H9 (cell line): ENCODE measurements around the gene ATP11B. TPM values are rescaled to one million over a fixed set of nuclear protein-coding genes. Genes with fewer than 3 reads are reported as not detected.

ENCODE experiments used
- DNase-seq: peaks from one replicate; pipeline ENCODE4 v3.0.0-alpha.2; 2017
- H2AFZ ChIP-seq: one replicate; pipeline ENCODE4 v1.6.1; 2013; ENCODE audit warnings: mild to moderate bottlenecking, low read length, control low read depth, moderate library complexity
- H2AK5ac ChIP-seq: 2 replicates; pipeline ENCODE4 v1.6.1; 2013; ENCODE audit warnings: low read length, control low read depth, mixed read lengths; ENCODE audit not compliant: insufficient read length
- H2BK120ac ChIP-seq: one replicate; pipeline ENCODE4 v1.6.1; 2013; ENCODE audit warnings: low read depth, mild to moderate bottlenecking, low read length, control low read depth, inconsistent platforms; ENCODE audit not compliant: poor library complexity, severe bottlenecking
- H2BK12ac ChIP-seq: 2 replicates; pipeline ENCODE4 v1.6.1; 2013; ENCODE audit warnings: low read length, control low read depth, mixed read lengths, low read depth; ENCODE audit not compliant: insufficient read length
- H2BK15ac ChIP-seq: 2 replicates; pipeline ENCODE4 v1.6.1; 2013; ENCODE audit warnings: low read depth, low read length, control low read depth
- H2BK20ac ChIP-seq: one replicate; pipeline ENCODE4 v1.6.1; 2013; ENCODE audit warnings: low read depth, mild to moderate bottlenecking, low read length, control low read depth, inconsistent platforms; ENCODE audit not compliant: poor library complexity, severe bottlenecking
- H2BK5ac ChIP-seq: 2 replicates; pipeline ENCODE4 v1.6.1; 2013; ENCODE audit warnings: low read length, control low read depth, mixed read lengths; ENCODE audit not compliant: insufficient read length
- H3K14ac ChIP-seq: 2 replicates; pipeline ENCODE4 v1.6.1; 2013; ENCODE audit warnings: low read length, control low read depth; ENCODE audit not compliant: insufficient read depth
- H3K18ac ChIP-seq: 2 replicates; pipeline ENCODE4 v1.6.1; 2013; ENCODE audit warnings: low read depth, mild to moderate bottlenecking, mixed read lengths, low read length, control low read depth; ENCODE audit not compliant: insufficient read length
- H3K23ac ChIP-seq: 2 replicates; pipeline ENCODE4 v1.6.1; 2013; ENCODE audit warnings: low read length, control low read depth, mixed read lengths, low read depth; ENCODE audit not compliant: insufficient read length
- H3K23me2 ChIP-seq: 2 replicates; pipeline ENCODE4 v1.6.1; 2013; ENCODE audit warnings: low read depth, mild to moderate bottlenecking, mixed read lengths, low read length, control low read depth; ENCODE audit not compliant: insufficient read length, poor library complexity, severe bottlenecking
- H3K27ac ChIP-seq: 2 replicates; pipeline ENCODE4 v1.5.1; 2013; ENCODE audit warnings: low read length, control low read depth, mixed read lengths, low read depth; ENCODE audit not compliant: insufficient read length
- H3K27me3 ChIP-seq: 2 replicates; pipeline ENCODE4 v1.6.1; 2013; ENCODE audit warnings: low read length, control low read depth, inconsistent platforms; ENCODE audit not compliant: insufficient read depth
- H3K4ac ChIP-seq: 2 replicates; pipeline ENCODE4 v1.6.1; 2013; ENCODE audit warnings: low read depth, mild to moderate bottlenecking, control low read depth, inconsistent platforms, low read length, moderate library complexity
- H3K4me1 ChIP-seq: 2 replicates; pipeline ENCODE4 v1.6.1; 2013; ENCODE audit warnings: low read length, control low read depth, inconsistent platforms; ENCODE audit not compliant: insufficient read depth
- H3K4me2 ChIP-seq: 2 replicates; pipeline ENCODE4 v1.6.1; 2013; ENCODE audit warnings: low read length, control low read depth, mixed read lengths; ENCODE audit not compliant: insufficient read length, insufficient read depth
- H3K56ac ChIP-seq: 2 replicates; pipeline ENCODE4 v1.6.1; 2013; ENCODE audit warnings: low read depth, mild to moderate bottlenecking, mixed read lengths, low read length, control low read depth; ENCODE audit not compliant: insufficient read length
- H3K79me1 ChIP-seq: 2 replicates; pipeline ENCODE4 v1.6.1; 2013; ENCODE audit warnings: low read depth, mild to moderate bottlenecking, moderate library complexity, low read length, control low read depth, inconsistent platforms; ENCODE audit not compliant: insufficient read depth, poor library complexity, severe bottlenecking
- H3K79me2 ChIP-seq: 2 replicates; pipeline ENCODE4 v1.6.1; 2013; ENCODE audit warnings: low read length, control low read depth, inconsistent platforms; ENCODE audit not compliant: insufficient read depth
- H3K9ac ChIP-seq: 2 replicates; pipeline ENCODE4 v1.6.1; 2013; ENCODE audit warnings: low read length, control low read depth, mixed read lengths; ENCODE audit not compliant: insufficient read length; ENCODE audit errors: extremely low read depth
- H3K9me3 ChIP-seq: one replicate; pipeline ENCODE4 v1.6.1; 2013; ENCODE audit warnings: low read depth, low read length, inconsistent platforms; ENCODE audit not compliant: control insufficient read depth
- H3T11ph ChIP-seq: one replicate; pipeline ENCODE4 v1.6.1; 2013; ENCODE audit warnings: mild to moderate bottlenecking, low read length, control low read depth, inconsistent platforms
- H4K20me1 ChIP-seq: one replicate; pipeline ENCODE4 v1.6.1; 2013; ENCODE audit not compliant: control insufficient read depth, insufficient read length, insufficient read depth
- H4K5ac ChIP-seq: 2 replicates; pipeline ENCODE4 v1.6.1; 2013; ENCODE audit warnings: low read depth, mild to moderate bottlenecking, mixed read lengths, low read length, control low read depth; ENCODE audit not compliant: insufficient read length
- H4K8ac ChIP-seq: replicated peaks from 2 replicates; pipeline ENCODE4 v1.6.1; 2013; ENCODE audit warnings: low read length, control low read depth, mixed read lengths, low read depth; ENCODE audit not compliant: insufficient read length
- H4K91ac ChIP-seq: 2 replicates; pipeline ENCODE4 v1.6.1; 2013; ENCODE audit warnings: low read depth, mild to moderate bottlenecking, moderate library complexity, mixed read lengths, low read length, control low read depth; ENCODE audit not compliant: insufficient read length
- H3K27ac Mint-ChIP-seq, 3 experiments: 2 replicates in 2 of 3; 3 replicates in 1 of 3; pipeline ENCODE4 v1.8.0; 2020 to 2021; ENCODE audit warnings: mixed read lengths in 3 of 3, mild to moderate bottlenecking in 1 of 3, moderate library complexity in 1 of 3
- H3K27me3 Mint-ChIP-seq: 2 replicates; pipeline ENCODE4 v1.8.0; 2021; ENCODE audit warnings: low read depth, mild to moderate bottlenecking, moderate library complexity, mixed read lengths
- H3K36me3 Mint-ChIP-seq, 3 experiments: 2 replicates in 2 of 3; 3 replicates in 1 of 3; pipeline ENCODE4 v1.8.0; 2020 to 2021; ENCODE audit warnings: low read depth in 3 of 3, mixed read lengths in 3 of 3; ENCODE audit not compliant: insufficient read depth in 1 of 3
- H3K4me1 Mint-ChIP-seq, 2 experiments: 2 replicates each; pipeline ENCODE4 v1.8.0; 2020; ENCODE audit warnings: mixed read lengths in 2 of 2
- H3K4me3 Mint-ChIP-seq, 2 experiments: 2 replicates in 1 of 2; 3 replicates in 1 of 2; pipeline ENCODE4 v1.8.0; 2020 to 2021; ENCODE audit warnings: mild to moderate bottlenecking in 2 of 2, mixed read lengths in 2 of 2, moderate library complexity in 1 of 2
- H3K9me3 Mint-ChIP-seq, 2 experiments: 2 replicates in 1 of 2; 3 replicates in 1 of 2; pipeline ENCODE4 v1.8.0; 2020; ENCODE audit warnings: mild to moderate bottlenecking in 2 of 2, mixed read lengths in 2 of 2, moderate library complexity in 1 of 2
- WGBS: extraction: QIAGEN DNeasy Blood & Tissue Kit; methylation state at CpG from one replicate; pipeline ENCODE4 v1.1.7; 2013; ENCODE audit warnings: missing lambda C conversion rate, low lambda C conversion rate, mixed read lengths; ENCODE audit not compliant: insufficient read length; ENCODE audit errors: extremely low coverage; 5-methylcytosine and 5-hydroxymethylcytosine counted together
- total RNA-seq: library from RNA; stranded (reverse); gene quantifications from 2 replicates; pipeline ENCODE4 v1.2.1, GENCODE V29; 2021
- TF ChIP-seq, protein P1 (sequence below): fragments of 200-600 bp; sonication (generic); conservative IDR thresholded peaks from 3 replicates; pipeline ENCODE4 v1.8.0; 2021; ENCODE audit warnings: antibody characterized with exemption, mild to moderate bottlenecking

Gene ATP11B
- total RNA-seq, 1 experiment from 2014 or later, result 30.0 TPM

DNA sequence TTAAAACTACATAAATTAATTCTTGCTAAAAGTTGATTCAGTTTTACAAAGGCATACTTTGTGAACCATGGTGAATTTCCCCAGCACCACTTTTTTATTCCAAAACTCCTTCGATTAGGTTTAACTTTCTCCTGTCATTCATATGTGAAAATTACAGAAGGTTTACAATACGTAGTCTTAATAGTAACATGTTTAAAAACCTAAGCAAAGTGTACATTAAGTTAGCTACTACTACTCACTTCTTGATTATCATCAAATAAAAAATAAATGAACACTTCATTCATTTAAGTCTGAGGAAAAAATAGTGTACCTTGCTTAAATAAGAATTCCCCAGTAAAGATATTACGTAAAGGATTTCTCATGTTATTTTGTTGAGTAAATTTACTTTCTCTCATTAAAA is 148.4 kb downstream of the ATP11B start:
- no peaks in the 10 kb centered on the region for H3K79me1 ChIP-seq
- no peaks in the 10 kb centered on the region; the same call in 1 of the 2 replicates for H3K4me1 ChIP-seq
- H2BK12ac ChIP-seq, result no peak overlapping the region
- no peaks in the 10 kb centered on the region for H3K27me3 ChIP-seq
- no peak overlapping the region for H3K4ac ChIP-seq
- H2BK15ac ChIP-seq, result no peak overlapping the region
- no peak overlapping the region for H3K23ac ChIP-seq
- no peaks in the 10 kb centered on the region for H3K79me2 ChIP-seq
- H3K4me2 ChIP-seq, result no peak overlapping the region
- H4K5ac ChIP-seq, result no peak overlapping the region
- no peak overlapping the region for H2AFZ ChIP-seq
- H3K23me2 ChIP-seq, result no peaks in the 10 kb centered on the region
- TF ChIP-seq, protein P1, sequence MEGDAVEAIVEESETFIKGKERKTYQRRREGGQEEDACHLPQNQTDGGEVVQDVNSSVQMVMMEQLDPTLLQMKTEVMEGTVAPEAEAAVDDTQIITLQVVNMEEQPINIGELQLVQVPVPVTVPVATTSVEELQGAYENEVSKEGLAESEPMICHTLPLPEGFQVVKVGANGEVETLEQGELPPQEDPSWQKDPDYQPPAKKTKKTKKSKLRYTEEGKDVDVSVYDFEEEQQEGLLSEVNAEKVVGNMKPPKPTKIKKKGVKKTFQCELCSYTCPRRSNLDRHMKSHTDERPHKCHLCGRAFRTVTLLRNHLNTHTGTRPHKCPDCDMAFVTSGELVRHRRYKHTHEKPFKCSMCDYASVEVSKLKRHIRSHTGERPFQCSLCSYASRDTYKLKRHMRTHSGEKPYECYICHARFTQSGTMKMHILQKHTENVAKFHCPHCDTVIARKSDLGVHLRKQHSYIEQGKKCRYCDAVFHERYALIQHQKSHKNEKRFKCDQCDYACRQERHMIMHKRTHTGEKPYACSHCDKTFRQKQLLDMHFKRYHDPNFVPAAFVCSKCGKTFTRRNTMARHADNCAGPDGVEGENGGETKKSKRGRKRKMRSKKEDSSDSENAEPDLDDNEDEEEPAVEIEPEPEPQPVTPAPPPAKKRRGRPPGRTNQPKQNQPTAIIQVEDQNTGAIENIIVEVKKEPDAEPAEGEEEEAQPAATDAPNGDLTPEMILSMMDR, result no peak
- no peak overlapping the region for H2BK20ac ChIP-seq
- no peak overlapping the region for H3K9ac ChIP-seq
- no peak overlapping the region for H2BK5ac ChIP-seq
- H3K27me3 Mint-ChIP-seq, result no peaks in the 10 kb centered on the region
- H3K9me3 ChIP-seq, result no peaks in the 10 kb centered on the region
- H3K56ac ChIP-seq, result no peak overlapping the region
- peaks cover 38 to 44% of the 10 kb centered on the region in 2 experiments for H3K4me1 Mint-ChIP-seq
- H3K9me3 Mint-ChIP-seq, result no peaks in the 10 kb centered on the region
- no peak for DNase-seq
- no peak overlapping the region for H3K14ac ChIP-seq
- WGBS, result no CpG with 5 or more reads among the region's 3 CpGs
- H3K27ac Mint-ChIP-seq, result no peak overlapping the region
- H3T11ph ChIP-seq, result no peak overlapping the region
- no peak overlapping the region for H3K4me3 Mint-ChIP-seq
- H3K18ac ChIP-seq, result no peak overlapping the region
- no peaks in the 10 kb centered on the region for H4K20me1 ChIP-seq
- peaks cover 16 to 24% (median 23%) of the 10 kb centered on the region in 3 experiments; a peak in 6 of 7 replicates for H3K36me3 Mint-ChIP-seq
- no peak overlapping the region for H2AK5ac ChIP-seq
- H4K8ac ChIP-seq, result no peak overlapping the region
- H2BK120ac ChIP-seq, result no peak overlapping the region
- no peak overlapping the region for H4K91ac ChIP-seq
- no peak overlapping the region for H3K27ac ChIP-seq
